GM18861 (cell line): ENCODE measurements around the gene M1AP.
A peak's percentile ranks its signal among the peaks of the same experiment; 100 is the strongest.

Source experiments
- ATAC-seq: cut with Tn5 transposase; IDR thresholded peaks from one replicate; pipeline ENCODE4 v1.9.1; 2021; ENCODE audit not compliant: unreplicated experiment

The M1AP gene

DNA sequence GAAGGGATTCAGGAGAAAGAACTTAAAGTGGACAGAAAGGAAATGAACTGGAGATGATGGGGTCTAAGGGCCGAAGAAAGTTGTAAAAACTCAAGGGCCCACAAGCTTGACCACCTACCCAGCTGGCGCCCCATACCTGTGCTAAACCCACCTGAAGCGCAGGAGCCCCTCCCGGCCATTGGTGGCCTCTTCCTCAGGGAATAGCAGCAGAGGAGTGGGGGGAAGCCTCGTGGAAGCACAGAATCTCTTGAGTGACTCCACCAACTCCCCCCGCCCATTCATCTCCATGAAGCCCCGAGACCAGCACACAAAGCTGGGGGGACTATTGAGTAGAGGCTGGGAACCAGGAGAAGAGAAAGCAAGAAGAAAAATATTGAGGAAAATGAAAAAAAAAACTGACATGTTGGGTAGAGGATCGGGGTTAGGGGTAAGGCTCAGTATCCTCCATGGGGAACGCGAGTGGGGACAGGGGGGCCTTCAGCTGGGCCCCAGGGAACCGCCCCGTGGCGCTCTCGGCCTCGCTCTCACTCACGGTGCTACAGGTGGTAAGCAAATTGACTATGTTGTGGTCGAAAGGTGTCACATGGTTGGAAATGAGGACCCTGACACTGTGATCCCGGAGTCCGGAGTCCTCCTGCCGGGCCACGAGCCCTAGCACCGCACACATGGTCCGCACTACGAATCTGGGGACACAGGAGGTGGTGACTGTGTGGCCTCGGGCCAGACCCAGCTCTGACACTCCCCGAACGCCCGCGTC, 119.4 kb downstream of the M1AP start:
- ATAC-seq = peak; percentile 6

DNA sequence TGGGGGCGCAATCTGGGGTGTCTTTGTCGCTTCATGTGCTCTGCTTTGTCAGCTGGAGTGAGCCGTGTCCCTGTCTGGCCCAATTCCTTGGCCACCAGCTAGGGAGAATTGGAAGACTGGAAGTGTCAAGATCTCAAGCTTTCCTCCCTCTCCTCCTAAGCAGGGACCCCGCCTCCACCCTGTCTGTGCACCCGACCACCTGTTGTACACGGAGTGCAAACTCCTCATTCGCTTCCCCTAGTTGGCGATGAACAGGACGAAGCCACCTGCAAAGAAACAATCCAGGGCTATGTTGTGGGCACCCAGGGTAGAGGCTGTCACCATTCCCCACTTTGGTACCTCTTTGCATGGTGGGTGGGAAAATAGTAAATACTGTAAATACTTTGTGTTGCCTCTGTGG, 120.4 kb downstream of the M1AP start:
- no peak for ATAC-seq

DNA sequence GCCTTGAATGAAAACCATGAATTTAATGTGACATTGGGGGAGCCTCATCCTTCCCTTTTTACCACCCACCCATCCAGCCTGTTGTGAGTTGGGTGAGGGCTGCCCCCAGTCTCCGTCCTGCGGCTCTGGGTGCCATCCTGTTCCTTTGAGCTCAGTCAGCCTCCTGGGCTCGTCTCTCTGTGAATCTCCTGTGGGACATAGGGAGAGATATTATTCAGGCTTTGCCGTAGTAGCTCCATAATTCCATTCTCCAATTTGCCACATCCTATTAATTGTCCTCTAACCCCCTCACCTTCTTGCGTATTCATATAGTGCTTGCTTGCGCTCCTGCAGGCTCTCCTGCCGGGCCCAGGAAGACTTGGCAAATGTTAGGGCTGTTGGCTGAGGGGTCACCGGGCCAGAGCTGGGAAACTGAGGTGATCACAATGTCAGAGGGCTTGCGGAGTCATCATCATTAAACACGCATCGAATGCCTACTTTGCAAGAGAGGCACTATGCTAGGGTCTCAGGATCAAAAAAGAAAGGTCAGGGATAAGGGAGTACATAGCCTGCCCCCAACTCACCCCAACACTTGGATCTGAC, 121.4 kb downstream of the M1AP start:
- no peak for ATAC-seq

DNA sequence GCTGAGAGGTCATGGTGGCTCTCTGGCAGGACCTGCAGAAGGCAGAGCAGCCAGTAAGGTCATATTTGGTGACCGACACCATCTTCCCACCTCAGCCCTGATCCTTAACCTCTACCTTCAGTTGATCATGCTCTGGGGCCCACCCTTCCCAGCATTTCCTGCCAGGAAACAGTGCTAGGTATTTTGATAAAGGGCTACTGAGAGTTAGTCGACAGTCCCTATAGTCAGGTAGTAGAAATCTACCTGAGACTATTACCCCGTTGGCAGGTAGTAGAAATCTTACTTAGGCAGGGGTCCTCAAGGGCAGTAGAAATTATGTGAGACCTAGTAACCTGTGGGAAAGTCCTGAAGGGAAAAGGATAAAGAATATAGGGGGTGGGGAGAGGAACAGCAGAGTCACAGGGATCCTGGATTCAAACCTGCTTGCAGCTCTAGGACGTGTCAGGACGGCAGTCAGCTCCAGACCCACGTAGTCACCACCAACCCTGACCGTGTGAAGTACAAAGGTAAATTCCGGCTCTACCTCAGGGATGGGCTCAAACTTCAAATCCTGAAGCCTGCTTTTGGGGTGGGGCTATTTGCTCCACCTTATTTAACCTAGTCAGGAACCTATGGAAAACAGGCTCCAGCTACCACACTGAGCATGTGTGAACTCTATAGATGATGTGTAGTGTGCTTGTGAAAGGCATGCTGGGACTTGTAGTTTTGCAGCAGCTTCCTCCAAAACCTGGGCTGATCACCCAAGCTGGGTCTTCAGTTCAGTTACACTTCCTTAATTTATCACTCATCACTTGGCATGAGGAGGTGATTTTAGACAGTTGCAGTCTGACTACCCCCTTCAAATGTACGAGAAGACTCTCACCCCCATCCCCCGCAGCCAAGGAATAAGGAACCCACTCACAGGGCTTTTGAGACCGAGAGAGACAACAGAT, 122.1 kb downstream of the M1AP start, which contains the start of gene DQX1:
Gene DQX1, minus strand, starts transcription at position 515 of the 932 bp plus-strand sequence. Its CDS starts 502 bp downstream, at position 13.
- ATAC-seq = no peak

DNA sequence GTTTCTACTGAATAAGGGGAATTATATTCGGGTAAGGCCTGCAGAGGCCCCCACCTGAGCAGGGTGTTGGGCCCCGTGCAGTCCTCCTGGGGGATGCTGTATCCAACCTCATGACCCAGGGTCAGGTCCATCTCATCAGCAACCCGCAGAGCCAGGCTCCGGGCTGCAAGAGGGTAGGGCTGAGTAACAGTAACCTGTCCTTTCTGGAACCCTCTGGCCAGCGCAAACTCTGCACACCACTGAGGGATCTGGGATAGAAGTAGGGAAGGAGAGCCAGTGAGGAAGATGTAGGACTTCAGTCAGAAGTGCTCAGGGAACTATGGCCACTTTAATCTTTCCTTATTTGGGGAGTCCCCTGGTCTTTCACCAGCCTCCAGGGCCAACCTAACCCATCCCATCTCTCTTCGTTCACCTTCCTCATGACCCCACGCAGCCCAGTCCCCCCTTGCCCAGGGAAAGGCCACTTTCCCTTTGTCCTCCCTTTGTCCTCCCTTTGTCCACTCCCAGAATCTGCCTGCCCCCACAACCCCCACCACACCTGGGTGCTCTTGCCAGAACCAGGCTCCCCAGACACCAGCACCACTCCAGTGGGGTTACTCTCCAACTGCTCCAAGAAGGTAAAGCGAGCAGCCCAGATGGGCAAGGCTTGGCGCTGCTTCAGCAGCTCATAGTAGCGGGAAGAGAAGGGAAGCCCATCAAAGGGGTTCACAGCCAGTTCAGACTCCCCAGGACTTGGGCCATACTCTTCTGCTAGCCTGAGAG, 123.0 kb downstream of the M1AP start:
- ATAC-seq = no peak

DNA sequence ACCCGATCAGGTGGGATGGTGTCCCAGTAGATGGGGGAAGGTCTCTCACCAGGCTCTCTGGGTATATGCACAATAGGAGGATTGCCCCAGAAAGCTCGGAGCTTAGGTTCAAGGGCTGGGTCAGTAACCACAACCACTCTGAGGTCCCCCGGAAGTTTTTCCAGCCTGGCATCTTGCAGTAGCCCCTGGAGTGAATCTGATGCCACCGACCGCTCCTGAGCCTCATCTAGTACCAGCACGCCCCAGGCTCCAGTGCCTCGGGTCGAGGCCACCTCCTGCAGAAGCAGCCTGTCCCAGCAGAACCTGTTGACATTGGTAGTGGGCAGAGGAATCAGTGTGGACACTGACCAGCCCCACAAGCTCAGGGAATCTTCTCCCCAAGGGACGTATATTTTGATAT, 124.1 kb downstream of the M1AP start:
- no peak for ATAC-seq

DNA sequence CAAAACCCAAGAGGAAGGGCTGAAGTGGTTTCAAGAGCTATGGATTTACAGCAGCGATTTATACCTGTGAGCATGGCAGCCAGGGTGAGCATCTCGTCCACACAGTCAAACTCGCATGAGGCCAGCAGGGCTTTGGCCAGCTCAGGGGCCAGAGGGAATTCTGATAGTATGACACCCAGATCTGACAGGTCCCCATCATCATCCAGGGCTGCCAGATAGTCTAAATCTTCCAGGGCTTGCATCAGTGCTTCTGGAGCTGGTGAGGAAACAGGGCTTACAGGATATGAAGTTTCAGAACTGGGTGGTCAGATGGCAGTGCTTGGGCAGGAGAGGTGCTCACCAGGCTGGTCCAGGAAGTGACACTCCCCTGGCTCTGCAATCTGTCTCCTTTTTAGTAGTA, 125.6 kb downstream of the M1AP start:
- ATAC-seq = no peak

DNA sequence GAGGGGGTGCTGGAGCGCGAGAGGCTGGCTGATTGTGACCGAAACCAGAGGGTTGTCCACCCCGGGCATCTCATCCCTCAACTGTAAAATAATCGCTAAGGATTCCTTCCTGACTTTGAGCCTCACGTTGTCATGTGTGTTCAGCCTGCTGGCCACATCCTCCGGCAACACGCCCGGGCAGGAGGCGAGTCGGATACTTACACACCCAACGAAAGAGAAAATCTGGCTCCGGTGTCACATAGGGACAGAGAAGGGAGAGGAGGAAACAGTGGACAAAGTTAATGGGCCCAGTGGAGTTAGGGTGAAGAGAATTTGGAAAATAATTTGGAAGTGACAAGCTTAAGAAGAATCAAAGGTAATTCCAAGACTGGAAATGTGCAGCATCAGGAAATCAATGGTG, 131.5 kb downstream of the M1AP start:
- ATAC-seq = no peak

DNA sequence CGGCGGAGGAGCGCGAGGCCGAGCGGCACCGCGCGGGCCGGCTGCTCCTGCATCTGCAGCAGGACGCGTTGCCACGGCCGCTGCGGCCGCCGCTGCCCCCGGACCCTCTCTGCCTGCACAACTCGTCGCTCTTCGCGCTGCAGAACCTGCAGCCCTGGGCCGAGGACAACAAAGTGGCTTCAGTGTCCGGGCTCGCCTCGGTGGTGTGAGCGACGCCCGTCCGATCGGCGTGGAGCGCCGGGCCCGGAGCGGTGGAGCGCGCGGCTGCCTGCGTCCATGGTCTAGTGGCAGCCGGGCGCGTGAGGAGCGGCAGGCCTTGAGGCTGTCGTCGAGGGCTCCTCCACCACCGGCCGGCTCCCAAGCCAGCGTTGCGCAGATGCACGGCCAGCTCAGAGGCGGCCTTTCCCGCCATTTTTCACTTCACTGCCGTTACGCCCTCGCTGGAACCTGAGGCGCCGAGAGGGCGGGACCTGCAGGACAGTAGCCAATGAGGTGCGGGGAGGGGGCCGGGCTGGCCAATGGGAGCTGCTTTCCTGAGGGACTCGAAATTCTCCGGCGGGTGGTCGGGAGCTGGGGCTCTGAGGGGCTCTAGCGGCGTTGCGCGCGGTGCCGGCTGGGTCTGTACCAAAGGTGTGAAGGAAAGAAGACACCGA, 132.0 kb downstream of the M1AP start:
- no peak for ATAC-seq

DNA sequence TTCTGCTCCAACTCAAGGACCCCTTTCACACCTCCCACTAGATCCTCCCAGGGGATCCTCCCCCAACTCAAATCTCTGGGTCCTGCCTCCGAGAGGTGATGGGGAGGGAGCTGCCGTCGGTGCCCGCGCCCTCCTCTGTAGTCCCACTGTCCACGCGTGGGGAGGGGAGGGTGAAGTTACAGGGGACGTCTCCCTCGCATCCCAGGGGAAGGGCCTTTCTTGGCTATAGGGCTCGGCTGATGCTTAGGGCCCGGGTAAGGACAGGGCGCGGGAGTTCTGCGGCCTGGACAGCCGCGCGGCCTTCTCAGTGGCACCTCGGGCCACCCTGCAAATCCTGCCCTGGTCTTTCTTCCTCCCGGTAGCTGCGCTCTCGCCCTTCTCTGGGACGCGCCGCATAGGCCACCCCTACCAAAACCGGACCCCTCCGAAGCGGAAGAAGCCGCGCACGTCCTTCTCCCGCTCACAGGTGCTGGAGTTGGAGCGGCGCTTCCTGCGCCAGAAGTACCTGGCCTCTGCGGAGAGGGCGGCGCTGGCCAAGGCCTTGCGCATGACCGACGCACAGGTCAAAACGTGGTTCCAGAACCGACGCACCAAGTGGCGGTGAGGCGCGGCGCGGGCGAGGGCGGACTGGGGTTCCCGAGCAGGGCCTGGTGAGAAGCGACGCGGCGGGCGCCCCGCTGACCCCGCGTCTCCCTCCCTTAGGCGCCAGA, 132.7 kb downstream of the M1AP start:
- no peak for ATAC-seq

DNA sequence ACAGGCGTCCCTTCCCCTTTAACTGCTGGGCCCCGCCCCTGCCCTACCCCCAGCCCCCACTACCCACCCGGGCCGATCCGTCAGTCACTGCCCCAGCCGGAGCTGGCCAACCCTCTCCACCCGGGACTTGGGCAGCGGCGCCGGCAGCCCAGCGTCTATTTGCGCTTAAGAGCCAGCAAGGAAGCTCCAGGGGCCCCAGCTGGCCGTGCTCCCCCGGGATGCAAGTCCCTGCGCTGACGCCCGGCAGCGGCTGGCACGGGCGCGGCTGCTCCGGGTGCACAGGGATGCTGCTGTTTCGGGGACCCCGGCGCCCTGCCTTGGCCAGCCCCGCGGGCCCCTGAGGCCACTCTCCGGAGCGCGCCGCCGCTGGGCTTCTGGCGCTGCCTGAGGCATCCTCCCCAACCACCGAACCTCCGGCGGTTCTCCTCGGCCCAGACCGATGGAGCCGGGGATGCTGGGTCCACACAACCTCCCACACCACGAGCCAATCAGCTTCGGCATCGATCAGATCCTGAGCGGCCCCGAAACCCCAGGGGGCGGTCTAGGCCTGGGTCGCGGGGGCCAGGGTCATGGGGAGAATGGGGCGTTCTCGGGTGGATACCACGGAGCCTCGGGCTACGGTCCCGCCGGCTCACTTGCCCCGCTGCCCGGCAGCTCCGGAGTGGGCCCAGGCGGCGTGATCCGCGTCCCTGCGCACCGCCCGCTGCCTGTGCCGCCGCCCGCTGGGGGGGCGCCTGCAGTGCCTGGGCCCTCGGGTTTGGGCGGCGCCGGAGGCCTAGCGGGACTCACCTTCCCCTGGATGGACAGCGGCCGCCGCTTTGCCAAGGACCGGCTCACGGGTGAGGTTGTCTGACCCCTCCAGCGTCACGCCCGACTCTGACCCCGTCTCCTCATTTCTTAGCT, 133.5 kb downstream of the M1AP start, which contains the start of gene TLX2:
Gene TLX2, plus strand, starts transcription at position 83 of the 903 bp plus-strand sequence. Its CDS starts 357 bp downstream, at position 440.
- ATAC-seq = no peak

DNA sequence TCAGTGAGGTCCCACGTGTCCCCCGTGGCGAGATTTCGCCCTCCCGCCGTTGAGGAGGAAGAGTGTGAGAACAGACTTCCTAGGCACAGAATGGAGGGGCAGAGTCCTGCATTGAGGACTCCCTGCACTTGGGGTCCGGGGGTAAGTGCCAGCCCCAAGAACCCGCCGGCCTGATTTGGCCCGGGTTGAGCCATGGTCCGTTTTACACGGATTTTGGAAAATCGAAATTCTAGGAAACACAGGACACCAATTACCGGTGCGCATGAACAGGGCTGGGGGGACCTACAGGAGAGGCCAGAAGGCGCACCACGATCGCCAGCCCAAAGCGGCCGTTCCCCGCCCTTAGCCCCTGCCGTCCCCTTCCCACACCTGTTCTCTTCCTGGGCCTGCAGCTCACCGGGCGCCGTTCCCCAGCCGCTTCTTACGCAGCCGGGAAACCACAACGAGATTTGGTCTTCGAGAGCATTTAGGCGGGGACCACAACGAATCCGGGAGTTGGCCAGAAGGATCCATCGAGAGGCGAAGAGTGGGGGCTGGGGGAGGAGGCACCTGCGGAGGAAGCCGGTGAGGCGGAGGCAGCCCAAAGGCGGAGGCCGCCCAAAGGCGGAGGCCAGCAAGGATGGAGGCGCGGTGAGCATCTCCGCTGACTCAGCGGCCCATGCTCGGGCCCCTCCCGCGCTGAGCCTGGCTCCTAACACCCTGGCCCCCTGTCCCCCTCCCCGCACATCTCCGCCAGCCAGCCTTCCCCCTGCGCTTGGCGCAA, 134.3 kb downstream of the M1AP start:
- no peak for ATAC-seq

DNA sequence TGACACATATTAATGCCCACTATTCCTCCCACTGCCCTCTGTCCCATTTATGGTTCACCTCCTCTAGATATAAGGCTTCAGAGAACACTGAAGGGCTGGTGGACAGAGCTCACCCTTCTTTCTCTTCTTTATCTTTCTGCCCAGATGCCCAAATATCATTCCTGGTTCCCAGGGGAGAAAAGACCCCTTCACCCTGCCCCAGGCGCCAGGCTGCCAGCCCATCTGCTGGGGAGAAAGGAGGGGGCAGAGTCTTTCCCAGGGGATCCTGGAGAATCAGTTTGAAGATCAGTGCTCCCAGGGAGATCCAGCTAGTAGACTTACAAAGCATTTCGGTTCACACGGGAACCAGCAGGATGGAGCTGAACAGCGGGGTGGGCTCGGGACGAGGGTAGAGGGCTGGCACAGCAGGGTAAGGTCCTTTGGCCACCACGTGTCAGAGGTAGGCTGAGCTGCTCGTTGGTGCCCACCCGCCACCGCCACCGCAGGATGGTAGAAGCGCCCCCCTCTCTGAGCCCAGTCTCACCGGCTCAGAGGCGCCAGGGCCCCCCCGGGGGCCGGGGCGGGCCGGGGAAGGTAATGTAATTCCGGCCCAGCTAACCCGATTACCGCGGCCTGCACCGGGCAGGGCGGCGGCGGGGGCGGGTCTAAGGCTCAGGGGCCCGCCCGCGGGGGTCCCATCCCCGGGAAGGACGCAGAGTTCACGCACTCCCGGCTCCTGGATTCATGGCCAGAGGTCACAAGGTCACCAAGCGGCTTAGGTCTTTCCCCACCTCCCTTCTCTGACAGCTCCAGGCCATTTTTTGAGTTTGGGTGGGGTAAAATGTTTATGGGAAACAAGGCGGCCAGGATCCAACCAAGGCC, 135.2 kb downstream of the M1AP start:
- ATAC-seq = no peak

DNA sequence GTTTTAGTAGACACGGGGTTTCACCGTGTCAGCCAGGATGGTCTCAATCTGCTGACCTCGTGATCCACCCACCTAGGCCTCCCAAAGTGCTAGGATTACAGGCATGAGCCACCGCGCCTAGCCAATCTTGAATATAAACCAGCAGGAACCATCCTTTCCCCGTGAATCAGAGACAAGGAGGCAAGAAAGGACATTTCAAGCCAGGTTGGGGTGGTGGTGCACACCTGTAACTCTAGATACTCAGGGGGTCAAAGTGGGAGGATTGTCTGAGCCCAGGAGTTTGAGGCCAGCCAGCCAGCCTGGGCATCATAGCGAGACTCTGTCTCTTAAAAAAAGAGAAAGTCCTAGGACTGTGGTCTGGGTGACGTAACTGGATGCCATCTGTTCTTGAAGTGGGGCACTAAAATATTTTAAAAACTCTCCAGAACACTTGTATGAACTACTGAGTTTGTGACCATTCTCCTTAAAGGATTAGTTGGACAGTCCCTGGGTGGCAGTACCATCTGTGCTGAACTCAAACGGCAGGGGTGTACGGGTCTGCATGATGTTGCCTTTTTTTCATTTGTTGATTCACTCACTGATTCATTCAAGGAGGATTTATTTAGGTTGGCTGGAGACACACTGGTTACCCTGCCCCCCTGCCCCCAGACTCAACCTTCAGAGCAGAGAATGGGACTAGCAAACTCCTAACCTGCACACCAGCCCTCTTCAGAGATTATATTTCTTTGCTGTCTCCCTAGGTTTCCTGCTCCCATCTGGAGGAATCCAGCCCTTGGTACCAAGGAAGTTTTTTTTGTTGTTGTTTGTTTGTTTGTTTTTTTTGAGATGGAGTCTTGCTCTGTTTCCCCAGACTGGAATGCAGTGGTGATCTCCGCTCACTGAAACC, 136.8 kb downstream of the M1AP start:
- no peak for ATAC-seq

DNA sequence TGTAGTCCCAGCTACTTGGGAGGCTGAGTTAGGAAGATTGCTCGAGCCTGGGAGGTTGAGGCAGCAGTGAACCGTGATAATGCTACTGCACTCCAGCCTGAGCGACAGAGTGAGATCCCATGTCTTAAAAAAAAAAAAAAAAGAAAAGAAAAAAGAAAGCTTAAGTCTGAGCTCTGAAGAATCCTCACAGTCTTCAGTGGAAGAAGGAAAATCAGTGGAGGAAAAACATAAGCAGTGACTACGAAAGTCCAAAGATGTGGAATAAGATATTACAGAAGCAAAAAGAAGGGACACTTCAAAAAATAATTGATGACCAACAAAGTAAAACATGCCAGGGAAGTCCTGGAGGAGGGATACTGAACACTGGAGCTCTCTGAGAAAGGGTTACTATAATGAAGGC, 137.9 kb downstream of the M1AP start:
- ATAC-seq = no peak

DNA sequence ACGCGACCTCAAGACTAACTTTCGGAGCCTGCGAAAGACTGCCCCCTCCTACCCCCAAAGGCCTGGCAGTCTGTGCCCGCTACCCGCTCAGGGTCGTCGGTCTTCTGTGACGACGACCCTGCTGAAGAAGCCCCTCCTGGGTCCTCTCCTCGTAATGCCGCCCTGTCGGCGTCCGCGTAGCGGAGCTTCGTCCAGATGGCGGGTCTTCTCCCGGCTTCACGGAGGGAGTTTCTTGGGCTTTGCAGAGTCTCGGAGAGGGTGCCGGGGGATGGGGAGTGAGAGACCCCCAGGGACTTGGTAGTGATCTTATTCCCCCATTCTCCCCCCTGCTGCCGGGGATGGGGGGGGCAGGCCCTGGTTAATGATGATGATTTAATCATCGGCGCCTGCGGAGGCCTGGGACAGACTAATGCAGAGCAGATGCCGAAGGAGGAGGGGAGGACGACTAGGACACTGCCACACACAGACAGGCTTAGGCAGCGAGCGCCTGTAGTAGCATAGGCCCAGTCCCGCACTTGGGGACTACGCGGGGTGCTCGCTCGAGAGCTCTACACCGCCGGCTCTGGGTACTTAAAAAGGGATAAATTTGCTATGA, 140.1 kb downstream of the M1AP start:
- ATAC-seq = peak; percentile 3
